T-helper 2 cell treated with Interferon-gamma antibody and Interleukin-4, amounts not matched to agents 5 μg/mL and 100 μg/mL, for 36 hours (primary cell): ENCODE measurements around the gene PPCDC.
"Not testable (repeated sequence)": the region's sequence is repeated elsewhere in the genome, so short reads cannot be mapped to it uniquely, and the experiment has no call there.

Experiments used
- DNase-seq: peaks from one replicate; pipeline ENCODE4 v3.0.0; 2021; ENCODE audit warnings: low spot score
- H3K27ac Mint-ChIP-seq: one replicate; pipeline ENCODE4 v1.8.0; 2021; ENCODE audit warnings: mild to moderate bottlenecking, mixed read lengths
- H3K27me3 Mint-ChIP-seq: one replicate; pipeline ENCODE4 v1.8.0; 2021; ENCODE audit warnings: low read depth, mixed read lengths
- H3K36me3 Mint-ChIP-seq: one replicate; pipeline ENCODE4 v1.8.0; 2021; ENCODE audit warnings: low read depth, mixed read lengths
- H3K4me1 Mint-ChIP-seq: one replicate; pipeline ENCODE4 v1.8.0; 2021; ENCODE audit warnings: low read depth, mixed read lengths
- H3K4me3 Mint-ChIP-seq: one replicate; pipeline ENCODE4 v1.8.0; 2022; ENCODE audit warnings: mild to moderate bottlenecking, moderate library complexity, mixed read lengths
- H3K9me3 Mint-ChIP-seq: one replicate; pipeline ENCODE4 v1.8.0; 2021; ENCODE audit warnings: mixed read lengths

The PPCDC gene

DNA sequence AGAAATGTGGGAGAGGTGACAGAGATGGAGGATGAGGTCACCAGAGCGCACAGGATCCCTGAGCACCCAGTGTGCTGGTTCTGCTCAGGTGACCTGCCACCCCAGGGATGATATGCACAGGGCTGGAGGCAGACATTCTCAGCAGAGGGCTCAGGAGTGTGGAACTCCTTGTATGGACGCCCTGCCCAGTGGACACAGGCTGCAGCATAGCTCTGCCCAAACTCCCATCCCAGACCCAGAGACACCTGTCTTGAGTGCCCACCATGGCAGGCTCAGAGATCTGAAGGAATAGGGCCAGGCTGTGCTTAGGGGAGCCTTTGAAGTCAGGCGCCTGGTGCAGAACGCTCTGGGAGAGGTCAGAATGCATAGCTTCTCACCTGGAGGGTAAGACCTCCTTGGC is 47.3 kb downstream of the PPCDC start:
- Mint-ChIP-seq H3K27ac (peak overlapping the region; percentile 97), H3K9me3 (peaks cover 17% of the 10 kb centered on the region), H3K36me3 (peaks cover 48% of the 10 kb centered on the region), H3K4me3 (no peak overlapping the region), H3K4me1 (peaks cover 68% of the 10 kb centered on the region), H3K27me3 (no peaks in the 10 kb centered on the region)
- no peak for DNase-seq

DNA sequence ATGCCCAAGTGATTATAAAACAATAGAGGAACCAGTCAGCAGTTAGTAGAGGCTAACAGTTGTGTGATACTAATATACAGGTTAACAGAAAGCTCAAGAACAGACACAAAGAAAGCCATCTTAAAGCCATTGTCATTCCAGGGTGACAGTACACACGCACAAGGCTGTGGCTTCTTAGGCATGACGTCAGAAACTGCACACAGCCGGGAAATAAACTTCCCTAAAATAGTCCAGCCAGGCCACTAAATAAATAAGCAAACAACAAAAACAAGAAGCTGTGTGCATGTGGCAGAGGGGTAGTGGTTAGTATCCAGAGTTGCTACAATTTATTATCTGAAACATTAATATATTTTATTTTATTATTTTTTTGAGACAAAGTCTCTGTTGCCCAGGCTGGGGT is 49.8 kb downstream of the PPCDC start:
- H3K27me3 Mint-ChIP-seq, result no peaks in the 10 kb centered on the region
- DNase-seq, result no peak
- peaks cover 42% of the 10 kb centered on the region for H3K36me3 Mint-ChIP-seq
- H3K4me3 Mint-ChIP-seq, result peak overlapping the region; percentile 21
- H3K4me1 Mint-ChIP-seq, result peaks cover 53% of the 10 kb centered on the region
- peaks cover 21% of the 10 kb centered on the region for H3K9me3 Mint-ChIP-seq
- peak overlapping the region; percentile 57 for H3K27ac Mint-ChIP-seq

DNA sequence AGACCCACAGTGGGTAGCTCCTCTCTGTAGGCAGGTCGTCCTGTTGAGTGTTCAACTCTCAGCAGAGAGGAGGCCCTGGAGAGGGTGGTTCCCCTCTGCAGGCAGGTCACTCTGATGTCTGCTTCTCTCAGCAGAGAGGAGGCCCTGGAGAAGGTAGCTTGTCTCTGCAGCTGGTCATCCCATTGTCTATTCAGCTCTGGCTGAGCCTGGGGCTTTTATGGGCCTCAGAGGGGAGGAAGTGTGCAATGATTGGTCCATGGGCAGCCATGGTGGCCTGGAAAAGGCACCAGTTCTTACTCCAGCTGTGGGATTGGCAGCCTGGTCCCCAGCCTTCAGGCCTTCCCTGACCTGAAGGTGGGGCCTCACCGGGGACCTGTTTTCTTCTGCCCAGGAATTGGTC is 52.9 kb downstream of the PPCDC start:
- no peak overlapping the region for H3K27ac Mint-ChIP-seq
- peaks cover 15% of the 10 kb centered on the region for H3K27me3 Mint-ChIP-seq
- H3K4me1 Mint-ChIP-seq, result peaks cover 36% of the 10 kb centered on the region
- DNase-seq, result no peak
- H3K4me3 Mint-ChIP-seq, result no peak overlapping the region
- H3K9me3 Mint-ChIP-seq, result peaks cover 34% of the 10 kb centered on the region
- H3K36me3 Mint-ChIP-seq, result peaks cover 40% of the 10 kb centered on the region

DNA sequence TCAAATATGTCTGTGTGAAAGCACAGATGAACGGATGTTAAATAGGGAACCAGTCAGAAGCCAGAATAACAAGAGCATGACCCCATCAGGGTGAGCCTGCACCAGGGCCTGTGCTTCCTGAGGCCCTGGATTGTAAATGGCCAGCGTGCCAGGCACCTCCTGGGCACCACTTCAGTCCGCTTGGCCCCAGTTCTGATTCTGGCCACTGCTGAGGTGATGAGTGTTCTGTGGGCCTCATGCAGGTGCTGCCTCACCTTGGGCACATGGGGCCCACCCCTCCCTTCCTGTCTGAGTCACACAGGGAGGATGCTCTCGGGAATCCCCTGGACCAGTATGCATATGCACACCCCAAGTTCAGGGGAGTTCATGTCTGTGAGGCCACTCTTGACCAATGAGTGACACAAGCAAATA is 54.2 kb downstream of the PPCDC start:
- not testable (repeated sequence) for H3K27ac Mint-ChIP-seq

DNA sequence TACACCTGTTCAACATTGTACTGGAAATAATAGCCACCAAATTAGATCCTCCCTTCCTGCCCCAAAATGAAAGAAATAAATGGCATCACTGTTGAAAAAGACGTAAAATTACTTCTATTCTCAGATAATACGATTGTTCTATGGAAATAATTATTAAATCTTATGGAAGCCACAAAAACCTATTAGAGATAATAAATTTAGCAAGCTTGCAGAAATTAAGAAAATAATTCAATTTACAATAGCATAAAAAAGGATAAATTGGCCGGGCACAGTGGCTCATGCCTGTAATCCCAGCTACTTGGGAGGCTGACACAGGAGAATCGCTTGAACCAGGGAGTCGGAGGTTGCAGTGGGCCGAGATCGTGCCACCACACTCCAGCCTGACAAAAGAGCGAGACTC is 57.8 kb downstream of the PPCDC start:
- Mint-ChIP-seq H3K4me1 (peaks cover 20% of the 10 kb centered on the region), H3K27me3 (peaks cover 38% of the 10 kb centered on the region), H3K27ac (no peak overlapping the region), H3K9me3 (peaks cover 38% of the 10 kb centered on the region), H3K36me3 (peaks cover 33% of the 10 kb centered on the region), H3K4me3 (peak overlapping the region; percentile 32)
- no peak for DNase-seq

More for the DNA sequence above, 54.2 kb downstream of the PPCDC start:
- not testable (repeated sequence) for DNase-seq, H3K4me3 Mint-ChIP-seq
- H3K36me3 Mint-ChIP-seq, result peaks cover 34% of the 10 kb centered on the region
- H3K9me3 Mint-ChIP-seq, result peaks cover 29% of the 10 kb centered on the region
- H3K4me1 Mint-ChIP-seq, result peaks cover 24% of the 10 kb centered on the region
- peaks cover 23% of the 10 kb centered on the region for H3K27me3 Mint-ChIP-seq

DNA sequence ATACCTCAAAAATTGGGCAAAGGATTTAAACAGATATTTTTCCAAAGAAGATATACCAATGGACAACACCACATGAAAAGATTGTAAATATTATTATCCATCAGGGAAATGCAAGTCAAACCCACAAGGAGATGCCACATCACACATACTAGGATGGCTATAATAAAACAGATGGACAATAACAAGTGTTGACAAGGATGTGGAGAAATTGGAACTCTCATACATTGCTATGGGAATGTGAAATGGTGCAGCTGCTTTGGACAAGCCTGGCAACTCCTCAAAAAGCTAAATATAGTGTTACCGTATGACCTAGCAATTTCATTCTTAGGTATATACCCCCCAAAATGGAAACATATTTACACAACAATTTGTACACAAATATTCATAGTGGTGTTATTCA is 59.3 kb downstream of the PPCDC start:
- no peak overlapping the region for H3K27ac Mint-ChIP-seq
- peaks cover 38% of the 10 kb centered on the region for H3K27me3 Mint-ChIP-seq
- no peak overlapping the region for H3K4me3 Mint-ChIP-seq
- DNase-seq, result no peak
- peaks cover 15% of the 10 kb centered on the region for H3K4me1 Mint-ChIP-seq
- peaks cover 41% of the 10 kb centered on the region for H3K36me3 Mint-ChIP-seq
- H3K9me3 Mint-ChIP-seq, result peaks cover 44% of the 10 kb centered on the region

DNA sequence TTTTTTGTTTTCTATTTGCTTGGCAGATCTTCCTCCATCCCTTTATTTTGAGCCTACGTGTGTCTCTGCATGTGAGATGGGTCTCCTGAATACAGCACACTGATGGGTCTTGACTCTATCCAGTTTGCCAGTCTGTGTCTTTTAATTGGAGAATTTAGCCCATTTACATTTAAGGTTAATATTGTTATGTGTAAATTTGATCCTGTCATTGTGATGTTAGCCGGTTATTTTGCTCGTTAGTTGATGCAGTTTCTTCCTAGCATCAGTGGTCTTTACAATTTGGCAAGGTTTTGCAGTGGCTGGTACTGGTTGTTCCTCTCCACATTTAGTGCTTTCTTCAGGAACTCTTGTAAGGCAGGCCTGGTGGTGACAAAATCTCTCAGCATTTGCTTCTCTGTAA is 62.3 kb downstream of the PPCDC start:
- H3K27ac Mint-ChIP-seq, H3K4me1 Mint-ChIP-seq, H3K4me3 Mint-ChIP-seq, DNase-seq: not testable (repeated sequence)
- Mint-ChIP-seq H3K36me3 (peaks cover 40% of the 10 kb centered on the region), H3K9me3 (peaks cover 39% of the 10 kb centered on the region), H3K27me3 (peaks cover 27% of the 10 kb centered on the region)

DNA sequence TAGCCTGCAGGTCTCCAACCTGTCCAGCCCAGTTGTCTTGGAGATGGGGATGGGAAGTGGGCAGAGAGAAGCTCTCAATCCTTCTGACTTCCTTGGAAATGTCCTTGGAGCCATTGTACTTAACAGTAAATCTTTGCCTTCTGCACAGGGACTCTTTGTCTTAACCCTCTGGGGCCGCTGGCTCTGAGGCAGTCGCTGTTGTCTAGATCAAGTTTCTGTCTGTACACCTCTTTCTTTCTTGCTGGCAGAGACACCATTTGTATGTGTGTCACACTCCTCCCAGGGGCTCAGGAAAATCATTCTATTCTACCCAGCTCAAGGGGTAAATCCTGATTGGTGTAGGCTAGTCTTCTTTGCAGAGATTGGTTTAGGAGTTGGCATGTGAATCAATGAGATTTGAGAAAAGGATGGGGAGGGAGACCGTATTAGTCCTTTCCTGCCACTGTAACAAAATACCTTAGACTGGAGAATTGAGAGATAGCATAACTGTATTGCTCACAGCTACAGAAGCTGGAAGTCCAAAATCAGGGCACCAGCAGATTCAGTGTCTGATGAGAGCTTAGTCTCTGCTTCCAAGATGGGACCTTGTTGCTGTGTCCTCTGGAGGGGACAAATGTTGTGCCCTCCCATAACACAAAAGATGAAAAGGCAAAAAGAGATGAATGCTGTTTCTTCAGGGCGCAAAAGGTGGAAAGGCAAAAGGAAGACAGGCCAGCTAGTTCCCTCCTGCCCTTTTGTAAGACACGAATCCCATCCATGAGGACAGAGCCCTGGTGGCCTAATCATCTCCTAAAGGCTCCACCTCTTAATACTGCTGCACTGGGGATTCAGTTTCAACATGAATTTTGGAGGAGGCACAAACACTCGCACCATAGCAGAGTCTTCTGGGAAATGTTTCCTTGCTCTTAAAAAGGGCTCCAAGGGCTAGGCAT is 66.3 kb downstream of the PPCDC start:
- H3K9me3 Mint-ChIP-seq, result peaks cover 38% of the 10 kb centered on the region
- no peak for DNase-seq
- H3K27ac Mint-ChIP-seq, result no peak overlapping the region
- H3K4me3 Mint-ChIP-seq, result no peak overlapping the region
- H3K36me3 Mint-ChIP-seq, result peaks cover 38% of the 10 kb centered on the region
- peaks cover 7% of the 10 kb centered on the region for H3K4me1 Mint-ChIP-seq
- peaks cover 8% of the 10 kb centered on the region for H3K27me3 Mint-ChIP-seq

DNA sequence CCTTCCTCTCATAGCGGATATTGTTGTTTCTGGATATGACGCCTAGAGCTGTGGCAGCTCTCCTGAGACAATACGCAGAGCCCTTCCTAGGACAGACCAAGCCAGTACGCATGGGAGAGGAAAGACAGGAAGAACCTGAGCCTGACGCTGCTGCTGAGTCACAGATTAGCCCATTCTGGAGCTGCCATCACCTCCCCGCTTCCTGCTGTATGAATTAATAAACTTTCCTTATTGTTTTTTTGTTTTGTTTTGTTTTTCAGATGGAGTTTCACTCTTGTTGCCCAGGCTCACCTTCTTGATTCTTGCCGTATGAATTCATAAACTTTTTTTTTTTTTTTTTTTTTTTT is 67.0 kb downstream of the PPCDC start:
- H3K9me3 Mint-ChIP-seq, result peaks cover 32% of the 10 kb centered on the region
- H3K36me3 Mint-ChIP-seq, result peaks cover 32% of the 10 kb centered on the region
- no peak overlapping the region for H3K4me3 Mint-ChIP-seq
- H3K27me3 Mint-ChIP-seq, result peaks cover 3% of the 10 kb centered on the region
- no peak for DNase-seq
- H3K27ac Mint-ChIP-seq, result peak overlapping the region; percentile 63
- peaks cover 7% of the 10 kb centered on the region for H3K4me1 Mint-ChIP-seq

DNA sequence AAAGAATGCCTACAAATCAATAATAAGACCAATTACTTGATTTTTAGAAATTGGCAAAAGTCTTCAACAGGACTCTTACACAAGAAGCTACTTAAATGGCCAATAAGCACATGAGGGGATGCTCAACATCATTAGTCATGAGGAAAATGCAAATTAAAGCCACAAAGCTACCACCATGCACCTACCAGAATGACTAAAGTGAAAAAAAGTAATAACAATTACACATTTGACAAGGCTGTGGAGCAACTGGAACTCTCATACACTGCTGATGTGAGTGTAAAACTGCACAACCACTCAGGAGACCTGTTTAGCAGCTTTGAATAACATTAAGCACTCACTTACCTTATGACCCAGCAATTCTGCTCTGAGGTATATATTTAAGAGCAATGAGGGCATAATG is 68.4 kb downstream of the PPCDC start:
- peaks cover 17% of the 10 kb centered on the region for H3K9me3 Mint-ChIP-seq
- H3K4me3 Mint-ChIP-seq, result no peak overlapping the region
- no peak overlapping the region for H3K27ac Mint-ChIP-seq
- no peaks in the 10 kb centered on the region for H3K27me3 Mint-ChIP-seq
- no peak for DNase-seq
- H3K36me3 Mint-ChIP-seq, result peaks cover 22% of the 10 kb centered on the region
- peaks cover 9% of the 10 kb centered on the region for H3K4me1 Mint-ChIP-seq

DNA sequence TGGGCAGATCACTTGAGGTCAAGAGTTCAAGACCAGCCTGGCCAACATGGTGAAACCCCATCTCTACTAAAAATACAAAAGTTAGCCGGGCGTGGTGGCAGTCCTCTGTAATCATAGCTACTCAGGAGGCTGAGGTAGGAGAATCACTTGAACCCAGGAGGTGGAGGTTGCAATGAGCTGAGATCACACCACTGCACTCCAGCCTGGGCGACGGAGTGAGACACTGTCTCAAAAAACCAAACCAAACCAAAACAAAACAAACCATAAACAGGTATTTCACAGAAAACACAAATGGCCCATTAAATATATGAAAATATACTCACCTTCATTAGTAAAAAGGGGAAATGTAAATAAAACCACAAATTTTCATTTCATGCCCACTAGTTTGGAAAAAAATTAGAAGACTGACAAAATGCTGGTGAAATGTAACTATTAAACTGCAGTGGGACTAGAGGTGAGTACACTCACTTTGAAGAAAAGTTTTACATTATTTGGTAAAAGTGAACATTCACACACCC is 71.6 kb downstream of the PPCDC start:
- not testable (repeated sequence) for H3K4me3 Mint-ChIP-seq, DNase-seq, H3K27ac Mint-ChIP-seq, H3K4me1 Mint-ChIP-seq, H3K27me3 Mint-ChIP-seq, H3K9me3 Mint-ChIP-seq
- H3K36me3 Mint-ChIP-seq, result peaks cover 12% of the 10 kb centered on the region

DNA sequence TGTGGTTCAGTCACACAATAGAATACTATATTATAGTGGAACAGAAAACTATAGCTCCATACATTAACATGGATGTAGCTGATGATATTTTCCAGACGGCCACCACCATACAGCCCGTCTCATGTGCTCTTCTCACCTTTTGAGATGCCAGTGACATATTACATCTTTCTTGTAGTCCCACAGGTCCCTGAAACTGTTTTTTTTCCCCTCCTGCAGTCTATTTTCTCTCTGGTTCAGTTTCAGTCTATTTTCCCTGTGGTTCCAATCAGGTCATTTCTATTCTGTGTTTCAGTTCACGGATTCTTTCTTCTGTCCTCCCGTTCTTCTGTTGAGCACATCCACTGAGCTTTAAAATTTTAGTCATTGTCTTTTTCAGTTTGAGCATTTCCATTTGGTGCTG is 72.2 kb downstream of the PPCDC start:
- Mint-ChIP-seq H3K4me1 (peaks cover 6% of the 10 kb centered on the region), H3K27me3 (no peaks in the 10 kb centered on the region), H3K9me3 (peaks cover 9% of the 10 kb centered on the region), H3K4me3 (no peak overlapping the region), H3K27ac (no peak overlapping the region), H3K36me3 (peaks cover 7% of the 10 kb centered on the region)
- no peak for DNase-seq

DNA sequence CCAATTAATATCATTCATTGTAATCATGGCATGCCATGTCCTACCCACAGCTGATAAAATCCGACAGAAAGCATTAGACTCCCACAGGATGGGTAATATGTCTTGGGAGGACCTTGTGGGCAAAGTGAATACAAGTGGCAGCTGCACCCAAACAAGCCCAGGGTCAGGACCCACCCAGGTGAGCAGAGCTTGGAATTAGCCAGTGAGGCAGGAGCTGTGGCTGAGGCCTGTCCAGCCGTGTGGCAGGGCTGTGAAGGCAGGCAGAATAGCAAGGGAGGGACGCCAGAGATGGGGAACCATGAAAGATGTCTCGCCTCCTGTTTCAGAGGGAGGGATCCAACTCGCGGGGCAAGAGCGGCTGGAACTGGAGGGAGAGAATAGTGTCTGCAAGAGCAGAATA is 74.5 kb downstream of the PPCDC start:
- no peak overlapping the region for H3K4me3 Mint-ChIP-seq
- no peak for DNase-seq
- H3K36me3 Mint-ChIP-seq, result no peaks in the 10 kb centered on the region
- H3K27ac Mint-ChIP-seq, result no peak overlapping the region
- peaks cover 4% of the 10 kb centered on the region for H3K4me1 Mint-ChIP-seq
- H3K27me3 Mint-ChIP-seq, result no peaks in the 10 kb centered on the region
- no peaks in the 10 kb centered on the region for H3K9me3 Mint-ChIP-seq

DNA sequence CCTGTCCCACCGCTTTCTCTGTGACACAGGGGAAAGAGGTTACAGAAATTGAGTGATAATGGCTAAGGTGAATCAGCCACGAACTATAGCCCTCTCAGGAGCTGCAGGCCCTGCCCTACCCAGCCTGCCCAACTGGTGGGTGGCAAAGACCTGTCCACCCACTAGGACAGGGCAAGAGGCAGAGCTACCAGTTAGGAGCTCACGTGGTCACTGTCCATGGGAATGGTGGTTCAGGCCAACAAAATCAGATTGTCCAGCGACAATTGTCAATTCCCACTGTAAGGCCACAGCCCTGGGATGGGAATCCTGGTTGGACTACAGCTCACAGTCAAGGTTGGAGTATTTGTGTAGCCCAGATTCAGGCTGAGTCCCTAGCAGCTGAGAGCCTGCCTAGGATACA is 75.0 kb downstream of the PPCDC start:
- Mint-ChIP-seq H3K4me3 (no peak overlapping the region), H3K27ac (no peak overlapping the region), H3K9me3 (no peaks in the 10 kb centered on the region), H3K27me3 (no peaks in the 10 kb centered on the region), H3K36me3 (peaks cover 2% of the 10 kb centered on the region), H3K4me1 (peaks cover 7% of the 10 kb centered on the region)
- DNase-seq, result no peak
